SJSA1 (cell line): Measurements from ENCODE around the gene RPS6KA2. TPM values are rescaled to one million over a fixed set of nuclear protein-coding genes. Genes with fewer than 3 reads are reported as not detected.

ENCODE experiments used
- DNase-seq, 2 experiments: peaks; one replicate each; pipeline ENCODE4 v3.0.0-alpha.2; 2015 to 2020; ENCODE audit warnings: low spot score in 2 of 2, low read depth in 1 of 2
- H3K27ac ChIP-seq: fragments of 250-450 bp; sonication (Bioruptor Pico); 2 replicates; pipeline ENCODE4 v1.5.1; 2020; ENCODE audit warnings: mild to moderate bottlenecking, moderate library complexity
- H3K27me3 ChIP-seq: fragments of 250-450 bp; sonication (Bioruptor Pico); replicated peaks from 2 replicates; pipeline ENCODE4 v1.5.1; 2020; ENCODE audit warnings: mild to moderate bottlenecking, moderate library complexity
- H3K36me3 ChIP-seq: fragments of 250-450 bp; sonication (Bioruptor Pico); 2 replicates; pipeline ENCODE4 v1.5.1; 2020; ENCODE audit warnings: mild to moderate bottlenecking
- H3K4me1 ChIP-seq: fragments of 250-450 bp; sonication (Bioruptor Pico); replicated peaks from 2 replicates; pipeline ENCODE4 v1.6.1; 2021; ENCODE audit warnings: mild to moderate bottlenecking
- H3K4me3 ChIP-seq: fragments of 250-450 bp; sonication (Bioruptor Pico); 2 replicates; pipeline ENCODE4 v1.5.1; 2020; ENCODE audit warnings: mild to moderate bottlenecking
- H3K9me3 ChIP-seq: fragments of 250-450 bp; sonication (Bioruptor Pico); replicated peaks from 2 replicates; pipeline ENCODE4 v1.5.1; 2020; ENCODE audit warnings: mild to moderate bottlenecking
- total RNA-seq: library from RNA; depleted of rRNA; stranded (reverse); fragments of >200 nt; shearing (Covaris generic); gene quantifications from 2 replicates; pipeline ENCODE4 v1.2.3, GENCODE V29; 2014

RPS6KA2 gene
- total RNA-seq, 1 experiment from 2014 or later, result 16.2 TPM

DNA sequence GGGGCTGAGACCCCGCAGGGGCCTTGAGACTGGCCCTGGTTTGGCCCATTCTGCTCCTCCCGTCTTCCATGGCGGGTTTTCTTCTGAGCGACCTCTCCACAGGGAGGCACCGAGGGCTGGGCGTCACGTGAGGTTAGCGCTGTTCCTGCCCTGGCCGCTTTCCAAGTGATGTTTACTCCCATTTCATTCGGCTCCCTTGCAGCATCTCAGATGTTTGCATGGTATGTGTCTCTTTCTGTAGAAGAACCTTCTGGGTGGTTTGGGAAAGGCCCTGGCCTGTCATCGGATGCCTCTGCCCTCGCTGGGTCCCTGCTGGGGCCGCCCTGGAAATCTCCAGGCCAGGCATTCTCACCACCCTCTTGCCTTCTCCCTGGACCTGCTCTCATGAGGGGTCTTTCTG is 57.8 kb downstream of the RPS6KA2 start:
- H3K9me3 ChIP-seq, result no peaks in the 10 kb centered on the region
- no peak overlapping the region for H3K27ac ChIP-seq
- H3K4me1 ChIP-seq, result peaks cover 53% of the 10 kb centered on the region

GRCh38 chr6:166567813-166568212 is 59.2 kb downstream of the RPS6KA2 start:
- Histone ChIP-seq H3K9me3 (no peaks in the 10 kb centered on the region), H3K36me3 (no peaks in the 10 kb centered on the region), H3K4me1 (peaks cover 46% of the 10 kb centered on the region), H3K27me3 (no peaks in the 10 kb centered on the region), H3K4me3 (no peak overlapping the region), H3K27ac (peak overlapping the region; percentile 54; the same call in 1 of the 2 replicates)
- DNase-seq, result peak in 1 of 2 experiments; percentile 33

More for the DNA sequence above, 57.8 kb downstream of the RPS6KA2 start:
- Histone ChIP-seq H3K4me3 (no peak overlapping the region), H3K27me3 (no peaks in the 10 kb centered on the region), H3K36me3 (no peaks in the 10 kb centered on the region)
- no peak for DNase-seq

DNA sequence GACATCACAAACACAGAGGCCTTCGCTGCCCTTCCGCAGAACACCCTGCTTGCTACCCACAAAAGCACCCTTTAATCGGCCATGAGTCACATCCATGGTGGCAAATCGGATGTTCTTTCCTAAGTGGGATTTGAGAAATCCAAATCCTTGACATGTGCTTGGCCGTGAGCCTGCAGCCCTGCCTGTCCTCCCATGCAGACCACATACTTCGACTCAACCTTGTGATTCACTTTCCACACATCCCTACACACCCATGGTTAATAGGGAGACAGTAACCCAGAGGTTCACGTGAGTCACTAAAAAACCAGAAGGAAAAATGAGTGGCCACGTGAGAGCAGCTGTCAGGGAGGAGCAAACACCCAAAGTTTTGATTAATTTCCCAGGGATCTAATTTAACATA is 59.9 kb downstream of the RPS6KA2 start:
- H3K27ac ChIP-seq, result peak overlapping the region; percentile 54
- no peaks in the 10 kb centered on the region for H3K36me3 ChIP-seq
- H3K4me3 ChIP-seq, result no peak overlapping the region
- H3K4me1 ChIP-seq, result peaks cover 41% of the 10 kb centered on the region
- no peaks in the 10 kb centered on the region for H3K27me3 ChIP-seq
- peak; percentile 89 to 91 for DNase-seq
- H3K9me3 ChIP-seq, result no peaks in the 10 kb centered on the region

GRCh38 chr6:166566026-166567011 is 60.7 kb downstream of the RPS6KA2 start:
- no peak for DNase-seq
- no peak overlapping the region for H3K4me3 ChIP-seq
- H3K27me3 ChIP-seq, result no peaks in the 10 kb centered on the region
- no peaks in the 10 kb centered on the region for H3K36me3 ChIP-seq
- peaks cover 41% of the 10 kb centered on the region for H3K4me1 ChIP-seq
- H3K9me3 ChIP-seq, result no peaks in the 10 kb centered on the region
- peak overlapping the region; percentile 51 for H3K27ac ChIP-seq

DNA sequence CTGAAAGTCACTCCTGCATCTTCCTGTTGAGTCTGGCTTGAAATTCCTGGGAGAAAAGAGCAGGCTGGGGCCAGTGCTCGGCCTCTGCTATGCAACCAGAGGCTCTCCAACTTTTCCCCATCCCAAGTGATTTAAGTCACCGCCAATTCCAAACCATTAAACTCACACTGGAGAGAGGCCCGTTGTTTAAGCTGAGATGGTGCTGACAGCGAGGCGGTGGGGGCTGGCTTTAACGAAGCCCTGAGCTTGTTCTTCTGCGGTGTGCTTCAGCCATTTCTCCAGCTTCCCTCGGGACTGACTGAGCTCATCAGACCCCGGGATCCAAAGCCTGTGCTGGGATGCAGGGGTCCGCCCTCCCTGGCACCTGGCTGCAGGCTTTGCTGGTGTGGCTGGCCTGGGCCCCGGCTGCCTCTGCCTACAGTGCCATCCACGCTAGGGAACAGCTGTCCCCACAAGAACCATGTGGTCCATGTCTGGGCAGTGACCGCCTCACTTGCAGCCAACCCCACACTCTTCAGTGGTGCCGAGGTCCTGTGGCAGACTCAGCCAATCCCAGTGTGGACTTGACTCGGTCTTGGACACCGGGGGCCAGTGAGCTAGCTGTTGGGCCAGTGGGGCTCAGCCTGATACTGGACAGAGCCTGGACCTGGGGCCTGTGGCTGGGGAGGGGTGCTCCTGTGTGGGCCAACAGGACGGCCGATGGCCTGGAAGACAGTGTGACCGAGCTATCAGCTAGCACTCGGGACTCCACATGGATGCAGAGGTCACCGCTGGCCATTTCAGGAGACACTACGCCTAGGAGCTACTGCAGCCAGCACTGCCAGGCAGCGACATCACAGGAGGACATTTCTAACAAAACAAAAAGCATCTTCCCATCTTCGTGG is 61.7 kb downstream of the RPS6KA2 start:
- Histone ChIP-seq H3K9me3 (no peaks in the 10 kb centered on the region), H3K4me1 (peaks cover 40% of the 10 kb centered on the region), H3K27ac (no peak overlapping the region), H3K36me3 (no peaks in the 10 kb centered on the region), H3K4me3 (no peak overlapping the region), H3K27me3 (no peaks in the 10 kb centered on the region)
- peak in 1 of 2 experiments; percentile 37 for DNase-seq

- no peak for DNase-seq
- Histone ChIP-seq H3K4me1 (peaks cover 55% of the 10 kb centered on the region), H3K4me3 (no peak overlapping the region), H3K9me3 (no peaks in the 10 kb centered on the region), H3K27ac (no peak overlapping the region), H3K27me3 (no peaks in the 10 kb centered on the region), H3K36me3 (no peaks in the 10 kb centered on the region)
These were observed 63.2 kb downstream of the RPS6KA2 start for GRCh38 chr6:166563805-166564204.

DNA sequence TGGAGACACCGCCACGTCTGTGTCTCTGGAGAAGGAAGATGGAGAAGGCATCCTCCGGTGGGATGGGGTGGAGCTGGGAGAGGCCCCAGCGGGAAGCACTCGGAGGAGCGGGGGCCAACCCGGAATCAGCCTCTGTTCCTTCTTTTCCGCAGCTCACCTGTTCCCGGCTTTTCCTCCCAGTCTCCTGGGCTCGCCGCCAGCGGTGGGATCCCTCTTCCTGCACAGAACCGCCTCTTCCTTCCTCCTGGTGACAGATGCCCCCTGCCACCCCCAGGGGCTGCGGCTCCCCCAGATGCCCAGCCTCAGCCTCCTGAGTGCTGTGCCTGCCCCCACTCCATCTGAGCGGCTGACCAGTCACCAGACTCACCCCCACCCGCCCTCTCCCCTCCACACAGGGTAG is 63.9 kb downstream of the RPS6KA2 start:
- DNase-seq, result no peak
- no peaks in the 10 kb centered on the region for H3K9me3 ChIP-seq
- H3K4me3 ChIP-seq, result no peak overlapping the region
- H3K27ac ChIP-seq, result no peak overlapping the region
- peaks cover 60% of the 10 kb centered on the region for H3K4me1 ChIP-seq
- H3K27me3 ChIP-seq, result no peaks in the 10 kb centered on the region
- no peaks in the 10 kb centered on the region for H3K36me3 ChIP-seq

DNA sequence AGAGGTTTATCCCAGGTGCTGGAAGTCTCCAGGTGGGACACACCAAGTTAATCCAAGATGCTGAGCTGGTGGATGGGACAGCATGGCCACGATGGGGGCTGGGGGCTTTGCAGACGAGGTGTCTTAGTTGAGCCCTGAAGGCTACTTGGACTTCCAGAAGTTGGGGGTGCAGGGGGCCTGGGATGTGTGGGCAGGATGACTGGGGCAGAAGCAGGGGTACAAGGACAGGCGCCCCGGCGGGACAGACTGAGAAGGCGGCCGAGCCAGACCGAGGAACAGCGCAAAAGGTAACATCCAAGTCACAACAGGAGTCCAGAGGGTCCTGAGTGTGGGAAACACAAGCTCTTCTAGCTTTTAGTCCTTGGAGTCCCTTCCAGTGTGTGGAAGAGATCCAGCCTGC is 64.3 kb downstream of the RPS6KA2 start:
- Histone ChIP-seq H3K27me3 (no peaks in the 10 kb centered on the region), H3K9me3 (no peaks in the 10 kb centered on the region), H3K4me1 (peaks cover 60% of the 10 kb centered on the region), H3K36me3 (no peaks in the 10 kb centered on the region), H3K4me3 (no peak overlapping the region), H3K27ac (no peak overlapping the region)
- no peak for DNase-seq

GRCh38 chr6:166561771-166562359 is 65.2 kb downstream of the RPS6KA2 start:
- H3K27me3 ChIP-seq, result no peaks in the 10 kb centered on the region
- H3K4me3 ChIP-seq, result no peak overlapping the region
- DNase-seq, result peak in 1 of 2 experiments; percentile 51

GRCh38 chr6:166560222-166560621 is 66.8 kb downstream of the RPS6KA2 start:
- Histone ChIP-seq H3K36me3 (no peaks in the 10 kb centered on the region), H3K4me3 (no peak overlapping the region), H3K27ac (peak overlapping the region; percentile 93; the same call in 1 of the 2 replicates), H3K27me3 (no peaks in the 10 kb centered on the region), H3K9me3 (no peaks in the 10 kb centered on the region), H3K4me1 (peaks cover 62% of the 10 kb centered on the region)
- DNase-seq, result no peak

More at GRCh38 chr6:166561771-166562359, 65.2 kb downstream of the RPS6KA2 start:
- no peaks in the 10 kb centered on the region for H3K36me3 ChIP-seq
- H3K4me1 ChIP-seq, result peaks cover 60% of the 10 kb centered on the region
- peak overlapping the region; percentile 26; the same call in 1 of the 2 replicates for H3K27ac ChIP-seq
- no peaks in the 10 kb centered on the region for H3K9me3 ChIP-seq

GRCh38 chr6:166559662-166560061 is 67.4 kb downstream of the RPS6KA2 start:
- DNase-seq, result no peak
- no peaks in the 10 kb centered on the region for H3K27me3 ChIP-seq
- no peaks in the 10 kb centered on the region for H3K9me3 ChIP-seq
- H3K36me3 ChIP-seq, result no peaks in the 10 kb centered on the region
- H3K4me3 ChIP-seq, result no peak overlapping the region
- H3K27ac ChIP-seq, result peak overlapping the region; percentile 93
- peaks cover 67% of the 10 kb centered on the region for H3K4me1 ChIP-seq

GRCh38 chr6:166559211-166559610 is 67.8 kb downstream of the RPS6KA2 start:
- H3K27ac ChIP-seq, result peak overlapping the region; percentile 93
- no peaks in the 10 kb centered on the region for H3K27me3 ChIP-seq
- no peaks in the 10 kb centered on the region for H3K9me3 ChIP-seq
- no peak overlapping the region for H3K4me3 ChIP-seq
- DNase-seq, result peak in 1 of 2 experiments; percentile 64
- H3K36me3 ChIP-seq, result no peaks in the 10 kb centered on the region
- peaks cover 72% of the 10 kb centered on the region for H3K4me1 ChIP-seq
